CD4-positive, alpha-beta T cell treated with Interleukin-4 for 4 hours (primary cell): ENCODE data around the gene NFKBIA.
"Not testable (repeated sequence)": the region's sequence is repeated elsewhere in the genome, so short reads cannot be mapped to it uniquely, and the experiment has no call there.

ENCODE experiments used
- DNase-seq: peaks from one replicate; pipeline ENCODE4 v3.0.0-alpha.2; 2020

The NFKBIA gene, protein sequence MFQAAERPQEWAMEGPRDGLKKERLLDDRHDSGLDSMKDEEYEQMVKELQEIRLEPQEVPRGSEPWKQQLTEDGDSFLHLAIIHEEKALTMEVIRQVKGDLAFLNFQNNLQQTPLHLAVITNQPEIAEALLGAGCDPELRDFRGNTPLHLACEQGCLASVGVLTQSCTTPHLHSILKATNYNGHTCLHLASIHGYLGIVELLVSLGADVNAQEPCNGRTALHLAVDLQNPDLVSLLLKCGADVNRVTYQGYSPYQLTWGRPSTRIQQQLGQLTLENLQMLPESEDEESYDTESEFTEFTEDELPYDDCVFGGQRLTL

DNA sequence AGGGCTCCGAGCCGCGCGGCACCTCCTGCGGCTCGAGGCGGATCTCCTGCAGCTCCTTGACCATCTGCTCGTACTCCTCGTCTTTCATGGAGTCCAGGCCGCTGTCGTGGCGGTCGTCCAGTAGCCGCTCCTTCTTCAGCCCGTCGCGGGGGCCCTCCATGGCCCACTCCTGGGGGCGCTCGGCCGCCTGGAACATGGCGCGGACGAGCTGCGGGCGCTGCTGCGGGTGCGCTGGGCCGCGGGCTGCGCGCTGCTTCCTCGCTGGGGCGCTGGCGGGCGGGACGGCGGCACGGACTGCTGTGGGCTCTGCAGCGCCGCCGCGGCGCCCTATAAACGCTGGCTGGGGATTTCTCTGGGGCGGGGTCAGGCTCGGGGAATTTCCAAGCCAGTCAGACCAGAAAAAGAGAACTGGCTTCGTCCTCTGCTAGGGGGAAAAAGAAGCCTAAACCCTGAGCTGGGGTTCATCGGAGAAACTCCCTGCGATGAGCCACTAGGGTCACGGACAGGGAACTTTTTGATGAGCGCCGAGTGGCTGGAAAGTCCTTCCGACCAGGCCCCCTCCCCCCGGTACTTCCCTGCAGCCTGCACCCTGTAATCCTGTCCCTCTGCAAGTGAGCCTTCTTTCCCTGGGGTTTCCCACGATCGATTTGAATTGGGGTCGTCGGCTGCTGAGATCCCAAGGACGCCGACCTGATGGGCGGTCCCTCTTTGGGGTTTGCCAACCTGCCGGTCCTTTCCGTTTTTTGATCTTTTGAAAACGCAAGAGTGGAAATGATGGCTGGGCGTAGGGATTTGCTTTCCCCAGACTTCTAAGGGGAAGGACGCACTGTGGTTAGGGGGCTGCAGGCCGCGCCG lies at the start of gene NFKBIA:
NFKBIA (minus strand) TSS at position 301 of the 855 bp plus-strand sequence; CDS start at position 196, 105 bp downstream.
- DNase-seq: peak; percentile 97

DNA sequence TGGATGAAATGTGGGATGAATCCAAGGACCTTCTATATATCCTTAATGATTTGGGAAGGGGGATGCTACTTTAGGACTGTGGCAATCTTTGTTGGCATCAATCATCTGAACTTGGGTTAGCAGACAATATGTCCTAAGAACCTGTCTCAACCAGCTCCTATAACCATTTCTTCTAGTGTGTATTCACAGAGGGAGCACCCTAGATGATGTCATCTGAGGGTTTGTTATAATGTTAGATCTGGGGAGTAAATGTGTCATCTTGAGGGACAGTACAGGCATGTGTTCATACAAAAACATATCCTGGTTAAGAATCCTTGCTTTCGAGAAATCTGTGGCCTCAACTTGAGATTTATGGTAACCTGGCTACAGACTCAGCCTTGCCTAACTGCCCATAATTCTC lies 41.9 kb upstream of the NFKBIA start:
- no peak for DNase-seq

DNA sequence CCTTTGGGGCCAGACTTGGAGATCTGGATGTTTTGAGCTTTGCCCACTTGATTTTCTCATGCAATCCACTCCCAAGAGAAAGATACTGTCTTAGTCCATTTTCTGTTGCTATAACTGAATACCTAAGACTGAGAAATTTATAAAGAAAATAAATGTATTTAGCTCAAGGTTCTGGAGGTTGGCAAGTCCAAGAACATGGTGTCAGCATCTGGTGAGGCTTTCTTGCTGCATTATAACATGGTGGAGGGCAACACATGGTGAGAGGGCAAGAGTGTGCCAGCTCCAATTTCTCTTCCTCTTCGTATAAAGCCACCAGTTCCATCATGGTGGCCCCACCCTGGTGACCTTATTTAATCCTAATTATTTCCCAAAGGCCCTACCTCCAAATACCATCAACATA lies 39.6 kb upstream of the NFKBIA start:
- no peak for DNase-seq

DNA sequence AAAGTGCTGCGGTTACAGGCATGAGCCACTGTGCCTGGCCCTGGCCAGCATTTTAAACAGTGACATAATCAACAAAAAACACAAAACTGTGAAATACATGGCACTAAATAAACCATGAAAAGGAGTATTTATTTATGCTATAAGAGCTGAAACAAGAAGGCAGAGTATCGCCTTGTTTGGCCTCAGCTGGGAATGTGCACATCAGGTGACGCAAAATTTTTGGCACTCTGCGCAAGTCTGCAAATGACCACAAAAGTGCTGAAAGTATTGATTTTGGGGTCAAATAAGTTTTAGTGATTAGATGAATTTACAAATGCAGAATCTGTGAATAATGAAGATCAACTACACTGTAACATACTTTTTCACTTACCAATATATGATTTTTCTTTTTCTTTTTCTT lies 36.6 kb upstream of the NFKBIA start:
- DNase-seq: no peak

DNA sequence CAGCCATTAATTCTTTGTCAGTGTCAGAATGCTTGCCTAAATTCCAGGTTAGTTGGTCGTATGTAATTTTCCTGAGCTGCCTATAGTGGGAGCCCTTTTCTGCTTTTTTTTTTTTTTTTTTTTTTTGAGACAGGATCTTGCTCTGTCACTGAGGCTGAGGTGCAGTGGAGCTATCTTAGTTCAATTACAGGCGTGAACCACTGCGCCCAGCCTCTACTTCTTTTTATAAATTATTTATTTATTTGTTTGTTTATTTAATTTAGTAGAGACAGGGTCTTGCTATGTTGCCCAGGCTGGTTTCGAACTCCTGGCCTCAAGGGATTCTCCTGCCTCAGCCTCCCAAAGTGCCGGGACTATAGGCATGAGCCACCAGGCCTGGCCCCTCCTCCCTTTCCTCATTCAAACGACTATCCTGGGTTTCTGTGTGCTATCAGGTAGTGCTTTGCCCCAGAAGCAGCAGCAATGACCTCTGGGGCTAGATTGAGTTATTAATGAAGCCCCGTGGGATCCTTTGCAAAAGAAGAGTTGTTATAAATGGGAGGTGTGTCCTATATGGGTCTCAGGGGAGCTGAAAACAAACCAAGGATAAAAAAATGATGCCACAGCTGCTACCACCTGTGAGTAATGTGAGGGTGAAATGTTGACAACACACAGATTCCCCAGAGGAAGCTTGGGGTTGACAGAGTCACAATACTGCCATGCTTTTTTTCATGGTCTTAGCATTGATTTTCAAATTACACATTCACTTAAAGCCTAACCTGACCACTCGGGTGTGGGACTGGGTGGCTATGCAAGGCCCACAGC lies 34.6 kb upstream of the NFKBIA start:
- no peak for DNase-seq

DNA sequence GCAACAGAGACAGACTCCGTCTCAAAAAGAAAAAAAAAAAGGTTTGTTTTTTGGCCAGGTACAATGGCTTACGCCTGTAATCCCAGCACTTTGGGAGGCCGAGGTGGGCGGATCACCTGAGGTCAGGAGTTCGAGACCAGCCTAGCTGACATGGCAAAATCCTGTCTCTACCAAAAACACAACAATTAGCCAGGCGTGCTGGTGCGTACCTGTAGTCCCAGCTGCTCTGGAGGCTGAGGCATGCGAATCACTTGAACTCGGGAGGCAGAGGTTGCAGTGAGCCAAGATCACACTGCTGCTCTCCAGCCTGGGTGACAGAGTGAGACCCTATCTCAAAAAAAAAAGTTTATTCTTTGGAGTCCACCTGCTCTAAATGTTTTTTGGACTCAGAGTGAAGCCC lies 33.9 kb upstream of the NFKBIA start:
- DNase-seq: not testable (repeated sequence)

DNA sequence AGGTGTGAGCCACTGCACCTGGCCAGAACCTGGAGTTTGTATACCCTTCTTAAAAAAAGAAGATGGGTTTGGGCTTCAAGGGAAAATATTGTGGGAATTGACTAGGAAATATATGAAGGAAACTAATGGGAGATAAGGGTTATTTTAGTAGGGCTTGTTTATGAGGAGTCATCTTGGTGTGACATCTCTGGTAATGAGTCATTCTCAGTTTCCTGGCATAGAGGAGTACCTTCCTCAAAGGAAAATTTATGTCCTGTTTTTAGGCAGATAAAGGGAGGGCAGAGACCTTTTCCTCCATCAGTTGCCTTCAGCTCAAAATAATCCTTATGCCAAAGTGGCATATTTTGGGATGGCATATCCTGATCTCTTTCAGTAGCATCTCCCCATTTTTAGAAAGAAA lies 30.6 kb upstream of the NFKBIA start:
- DNase-seq: no peak

DNA sequence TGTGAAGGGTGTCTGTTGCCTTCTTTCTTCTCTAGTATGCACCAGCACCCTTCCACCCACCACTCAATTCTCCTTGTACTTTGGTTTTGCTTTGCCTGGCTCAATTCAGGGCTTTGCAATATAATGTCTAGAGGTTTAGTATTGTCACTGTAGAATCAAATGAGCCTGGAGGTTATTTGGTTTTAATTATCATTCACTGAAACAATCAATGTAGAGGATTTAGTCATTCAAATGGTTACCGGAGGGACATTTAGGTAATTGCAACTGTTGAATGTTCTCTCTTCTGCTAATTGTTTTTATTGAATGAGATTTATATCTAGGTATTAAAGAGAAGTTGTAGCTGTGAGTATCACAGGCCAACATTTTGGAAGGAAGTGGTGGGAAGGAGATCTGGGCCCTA lies 29.3 kb upstream of the NFKBIA start:
- no peak for DNase-seq

DNA sequence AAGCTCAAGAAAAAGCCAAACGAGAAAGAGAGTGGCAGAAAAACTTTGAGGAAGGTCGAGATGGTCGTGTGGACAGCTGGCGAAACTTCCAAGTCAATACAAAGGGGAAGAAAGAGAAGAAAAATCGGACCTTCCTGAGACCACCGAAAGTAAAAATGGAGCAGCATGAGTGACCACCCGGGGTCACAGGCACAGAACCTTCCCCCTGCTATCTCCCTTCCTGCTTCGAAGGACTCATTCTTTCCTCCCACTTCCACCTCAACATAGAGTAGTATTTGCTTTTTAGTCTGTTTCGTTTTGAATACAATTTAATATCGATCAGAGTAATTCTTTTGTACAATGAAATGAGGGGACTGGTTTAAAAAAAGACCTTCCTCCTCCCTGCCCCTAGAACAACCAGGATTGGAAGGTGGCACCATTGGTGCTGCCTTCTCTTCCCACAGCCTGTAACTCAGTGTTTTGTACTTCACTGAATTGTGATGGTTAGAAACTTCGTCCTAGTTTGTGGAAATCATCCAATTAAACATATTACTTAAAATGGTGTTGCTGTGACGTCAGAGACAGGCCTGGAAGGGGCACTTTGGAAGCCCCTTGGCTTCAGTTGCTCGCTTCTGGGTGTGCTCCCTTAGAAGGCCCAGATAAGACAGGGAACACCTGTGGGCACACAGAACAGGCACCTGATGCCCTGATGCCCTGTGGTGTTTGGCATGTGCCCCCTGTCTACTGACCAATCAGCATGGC lies 26.1 kb upstream of the NFKBIA start:
- DNase-seq: no peak

DNA sequence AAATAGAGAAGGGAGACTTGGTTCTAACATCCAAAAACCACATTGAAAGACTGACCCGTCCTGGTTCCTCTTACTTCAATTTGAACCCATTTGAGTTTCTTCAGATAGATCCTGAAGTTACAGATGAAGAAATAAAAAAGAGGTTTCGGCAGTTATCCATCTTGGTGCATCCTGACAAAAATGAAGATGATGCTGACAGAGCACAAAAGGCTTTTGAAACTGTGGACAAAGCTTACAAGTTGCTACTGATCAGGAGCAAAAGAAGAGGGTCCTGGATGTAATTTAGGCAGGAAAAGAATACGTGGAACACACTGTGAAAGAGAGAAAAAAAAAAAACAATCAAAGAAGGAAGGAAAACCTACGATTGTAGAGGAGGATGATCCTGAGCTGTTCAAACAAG lies 25.4 kb upstream of the NFKBIA start:
- DNase-seq: no peak

DNA sequence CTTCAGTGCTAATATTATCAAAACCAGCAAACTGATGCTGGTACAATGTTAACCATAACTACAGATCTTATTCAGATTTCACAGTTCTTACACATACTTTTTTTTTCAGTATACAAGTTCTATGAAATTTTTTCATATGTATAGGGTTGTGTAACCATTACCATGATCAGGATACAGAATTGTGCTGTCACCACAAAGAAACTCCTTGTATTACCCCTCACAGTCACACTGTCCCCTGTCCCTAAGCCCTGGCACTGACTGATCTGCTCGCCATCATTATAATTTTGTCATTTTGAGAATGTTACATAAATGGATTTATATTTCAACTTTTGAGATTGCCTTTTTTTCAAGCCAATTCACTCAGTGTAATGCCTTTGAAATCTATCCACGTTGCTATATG lies 21.3 kb upstream of the NFKBIA start:
- DNase-seq: no peak

DNA sequence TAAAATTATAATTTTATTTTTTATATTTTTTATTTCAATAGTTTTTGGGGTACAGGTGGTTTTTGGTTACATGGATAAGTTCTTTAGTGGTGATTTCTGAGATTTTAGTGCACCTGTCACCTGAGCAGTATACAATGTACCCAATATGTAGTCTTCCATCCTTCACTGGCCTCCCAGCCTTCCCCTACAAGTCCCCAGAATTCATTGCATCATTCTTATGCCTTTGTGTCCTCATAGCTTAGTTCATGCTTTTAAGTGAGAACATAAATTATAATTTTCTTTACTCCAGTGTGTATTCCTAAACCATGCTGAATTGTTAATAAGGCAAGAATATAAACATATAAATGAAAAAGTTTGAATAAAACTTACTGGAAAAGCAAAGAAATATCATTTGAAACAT lies 19.1 kb upstream of the NFKBIA start:
- no peak for DNase-seq

DNA sequence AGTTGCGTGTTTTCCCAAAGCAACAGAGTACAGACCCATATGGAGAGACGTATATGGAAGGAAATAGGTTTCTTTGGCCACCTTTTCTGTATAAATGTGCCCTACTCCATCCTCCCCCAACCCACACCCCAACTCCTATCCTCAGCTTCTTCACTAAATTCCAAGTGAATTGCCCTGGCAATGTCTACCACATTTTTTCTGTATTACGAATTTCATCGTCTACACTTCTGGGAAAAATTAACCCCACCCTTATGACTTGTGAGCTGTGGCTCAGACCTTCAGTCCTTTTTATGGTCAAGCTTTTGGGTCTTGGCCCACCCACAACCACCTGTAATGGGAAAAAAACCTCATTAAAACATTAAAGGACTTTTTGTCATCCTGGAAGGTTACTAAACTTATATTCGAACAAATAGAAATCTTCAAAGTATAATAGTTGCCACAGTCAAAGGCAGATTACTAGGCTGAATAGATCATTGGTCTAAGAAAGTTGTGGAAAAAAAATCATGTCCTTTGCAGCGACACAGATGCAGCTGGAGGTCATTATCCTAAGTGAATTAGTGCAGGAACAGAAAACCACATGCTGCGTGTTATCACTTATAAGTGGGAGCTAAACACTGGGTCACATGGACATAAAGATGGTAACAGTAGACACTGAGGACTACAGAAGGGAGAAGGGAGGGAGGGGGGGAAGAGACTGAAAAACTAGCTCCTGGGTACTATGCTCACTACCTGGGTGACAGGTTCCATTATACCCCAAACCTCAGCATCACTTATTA lies 15.7 kb upstream of the NFKBIA start:
- no peak for DNase-seq

DNA sequence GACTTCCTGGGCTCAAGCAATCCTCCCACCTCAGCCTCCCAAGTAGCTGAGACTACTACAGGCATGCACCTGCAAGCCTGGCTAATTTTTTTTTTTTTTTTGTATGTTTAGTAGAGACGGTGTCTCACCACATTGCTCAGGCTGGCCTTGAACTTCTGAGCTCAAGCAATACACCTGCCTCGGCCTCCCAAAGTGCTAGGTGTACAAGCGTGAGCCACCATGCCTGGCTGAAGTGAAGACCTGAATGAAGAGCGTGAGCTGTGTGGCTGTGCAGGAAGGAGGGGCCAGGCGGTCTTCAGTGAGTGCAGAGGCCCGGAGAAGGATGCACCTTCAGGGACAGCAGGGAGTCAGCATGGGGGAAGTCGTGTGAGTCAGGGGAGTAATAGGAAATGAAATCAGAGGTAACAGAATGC lies 14.9 kb upstream of the NFKBIA start:
- DNase-seq: no peak

DNA sequence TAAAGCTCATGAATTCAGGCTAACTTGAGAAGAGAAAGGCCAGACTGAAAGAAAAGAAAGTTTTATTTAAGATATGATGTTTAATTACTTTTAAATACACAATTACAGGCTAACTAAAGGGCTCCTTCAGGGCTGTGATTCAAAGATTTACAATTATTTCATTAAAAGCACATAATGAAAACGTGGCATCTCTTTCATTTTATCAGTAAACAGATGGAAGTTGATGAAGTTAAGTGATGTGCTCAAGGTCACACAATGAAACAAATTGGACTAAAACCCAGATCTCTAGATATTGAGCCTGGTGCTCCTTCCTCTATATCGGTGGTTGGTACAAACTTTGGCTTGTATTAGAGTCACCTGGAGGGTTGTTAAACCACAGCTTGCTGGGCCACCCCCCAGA lies 13.5 kb upstream of the NFKBIA start:
- no peak for DNase-seq

DNA sequence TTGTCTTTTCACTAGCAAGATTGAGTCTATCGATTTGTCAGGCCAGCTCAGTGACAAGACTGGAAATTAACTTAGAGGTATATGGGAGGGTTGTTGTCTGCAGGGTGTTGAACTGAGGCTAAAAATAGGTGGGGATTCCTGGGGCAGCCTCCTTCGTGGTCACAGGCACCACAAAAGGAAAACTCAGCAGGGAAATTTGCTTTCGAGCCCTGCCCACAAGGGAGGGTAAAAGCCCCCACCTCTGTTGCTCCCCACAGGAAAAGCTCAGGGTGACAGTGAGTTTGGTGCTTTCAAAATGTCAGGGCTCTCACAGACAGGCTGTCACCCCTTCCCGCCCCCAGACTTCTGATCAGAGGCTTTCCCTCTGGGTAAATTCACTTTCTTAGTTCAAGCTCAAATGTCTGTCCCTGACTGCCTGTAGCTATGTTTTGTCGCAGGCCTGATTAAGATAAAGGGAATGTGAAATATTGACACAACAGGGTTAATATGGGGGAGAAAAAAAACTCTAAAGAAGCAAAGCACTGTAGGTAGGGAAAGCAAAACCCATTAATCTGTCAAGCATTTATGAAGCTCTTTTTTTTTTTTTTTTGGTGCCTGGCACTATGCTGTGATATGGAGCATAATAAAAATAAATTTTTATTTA lies 11.7 kb upstream of the NFKBIA start:
- peak; percentile 85 for DNase-seq

DNA sequence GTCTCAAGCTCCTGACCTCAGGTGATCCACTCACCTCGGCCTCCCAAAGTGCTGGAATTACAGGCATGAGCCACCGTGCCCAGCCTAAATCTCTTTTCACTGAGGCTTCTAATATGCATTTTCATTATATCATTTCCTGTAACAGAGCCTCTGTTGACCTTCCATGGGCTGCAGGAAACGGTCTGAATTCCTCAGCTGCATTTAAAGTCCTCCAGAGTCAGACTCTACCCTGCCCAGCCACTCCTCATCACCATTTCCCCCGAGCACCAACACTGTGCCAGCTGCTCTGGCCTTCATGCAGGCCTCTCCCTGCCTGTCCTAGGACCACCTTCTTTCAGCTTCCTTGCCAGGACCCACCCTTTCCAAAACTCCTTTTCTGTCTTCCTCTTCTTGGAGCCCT lies 9.8 kb upstream of the NFKBIA start:
- no peak for DNase-seq

DNA sequence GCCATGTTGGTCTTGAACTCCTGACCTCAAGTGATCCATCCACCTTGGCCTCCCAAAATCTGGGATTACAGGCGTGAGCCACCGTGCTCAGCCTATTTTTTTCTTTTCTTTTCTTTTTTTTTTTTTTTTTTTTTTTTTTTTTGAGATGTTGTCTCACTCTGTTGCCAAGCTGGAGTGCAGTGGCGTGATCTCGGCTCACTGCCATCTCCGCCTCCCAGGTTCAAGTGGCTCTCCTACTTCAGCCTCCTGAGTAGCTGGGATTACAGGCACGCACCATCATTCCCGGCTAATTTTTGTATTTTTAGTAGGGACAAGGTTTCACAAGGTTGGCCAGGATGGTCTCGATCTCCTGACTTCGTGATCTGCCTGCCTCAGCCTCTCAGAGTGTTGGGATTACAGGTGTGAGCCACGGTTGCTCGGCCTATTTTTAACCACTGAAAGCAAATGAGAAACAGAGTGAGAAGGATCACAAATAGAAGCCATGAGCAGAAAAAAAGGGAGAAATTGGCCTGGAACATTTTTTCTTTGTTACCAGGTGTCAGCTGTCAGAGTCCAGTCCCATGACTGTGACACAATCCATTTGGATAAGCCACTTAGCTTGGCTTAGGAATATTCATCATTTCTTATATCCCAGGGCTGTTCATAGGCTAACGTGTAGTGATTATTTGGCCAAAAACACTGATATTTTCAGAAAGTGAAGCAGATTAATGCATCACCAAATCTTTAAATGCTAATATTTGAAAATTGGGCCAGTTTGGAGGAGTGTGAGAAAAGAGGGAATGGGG lies 7.9 kb upstream of the NFKBIA start:
- DNase-seq: no peak

DNA sequence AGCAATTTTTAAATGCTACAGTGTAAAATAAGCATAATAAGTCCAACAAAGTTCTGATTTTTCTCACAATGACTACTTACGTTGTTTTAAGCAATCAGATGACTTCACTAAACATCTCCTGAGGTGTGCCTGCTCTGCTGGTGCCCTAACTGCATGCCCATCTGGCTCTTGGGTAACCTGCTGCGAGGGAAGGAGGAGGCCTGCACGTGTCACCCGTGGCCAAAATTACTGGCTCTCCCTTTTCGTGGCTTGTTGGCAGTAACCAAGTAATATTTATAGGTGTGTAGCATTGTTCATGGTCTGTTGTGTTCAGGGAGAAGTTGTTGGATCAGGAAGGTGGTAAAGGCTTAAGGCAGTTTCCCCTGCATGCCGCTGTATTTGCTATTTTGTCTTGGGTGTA lies 6.3 kb upstream of the NFKBIA start:
- no peak for DNase-seq

DNA sequence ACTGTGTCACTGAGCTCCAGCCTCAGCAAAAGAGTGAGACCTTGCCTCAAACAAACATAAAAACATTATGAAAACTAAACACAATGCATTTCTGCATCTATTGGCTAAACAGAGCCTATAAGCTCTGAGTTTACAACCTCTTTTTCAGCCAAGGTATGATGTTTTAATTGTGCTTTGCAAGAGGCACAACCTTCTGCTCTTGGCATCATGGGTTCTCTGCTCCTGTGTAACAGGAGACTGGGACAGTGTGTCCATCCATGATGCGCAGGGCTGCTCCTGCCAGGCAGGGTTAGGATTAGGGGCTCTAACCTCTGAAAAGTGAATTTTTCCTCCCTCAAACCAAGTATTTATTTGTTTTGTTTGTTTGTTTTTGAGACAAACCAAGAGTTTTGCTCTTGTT lies 5.0 kb upstream of the NFKBIA start:
- DNase-seq: no peak

DNA sequence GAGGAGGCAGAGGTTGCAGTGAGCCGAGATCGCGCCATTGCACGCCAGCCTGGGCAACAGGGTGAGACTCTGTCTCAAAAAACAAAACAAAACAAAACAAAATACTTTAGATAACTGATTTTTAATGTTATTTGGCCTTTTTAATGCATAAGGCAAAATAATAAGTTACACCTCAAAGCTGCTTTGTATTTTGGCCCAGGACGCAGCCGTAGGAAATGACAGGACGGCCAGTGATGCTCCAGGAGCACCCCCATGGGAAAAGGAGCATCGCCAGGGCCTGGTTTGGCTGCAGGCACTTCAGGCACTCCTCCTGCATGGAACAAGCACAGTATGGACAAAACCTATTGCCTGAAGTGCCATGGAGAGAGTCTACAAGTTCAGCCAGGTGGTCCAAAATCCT lies 3.5 kb upstream of the NFKBIA start:
- DNase-seq: no peak
